Smooth muscle cell (in vitro differentiated cells): ENCODE results near the gene ERBB4. TPM values are rescaled to one million over a fixed set of nuclear protein-coding genes. Genes with fewer than 3 reads are reported as not detected.

Experiments used
- DNase-seq: peaks from one replicate; lab custom pipeline; 2025; ENCODE audit not compliant: unreplicated experiment; lab: John Stamatoyannopoulos, UW
- H2AFZ ChIP-seq: fragments of 200-600 bp; sonication (generic); 2 replicates; pipeline ENCODE4 v1.6.0; 2016; ENCODE audit warnings: antibody characterized with exemption, low read depth, mild to moderate bottlenecking
- H3F3A ChIP-seq: fragments of 200-600 bp; sonication (generic); 2 replicates; pipeline ENCODE4 v1.6.0; 2017; ENCODE audit warnings: antibody characterized with exemption, low read depth
- H3K27ac ChIP-seq: fragments of 200-600 bp; sonication (generic); 2 replicates; pipeline ENCODE4 v1.5.1; 2016; ENCODE audit warnings: low read depth, mild to moderate bottlenecking
- H3K27me3 ChIP-seq: fragments of 200-600 bp; sonication (generic); 2 replicates; pipeline ENCODE4 v1.6.1; 2016; ENCODE audit warnings: low read depth, mild to moderate bottlenecking
- H3K36me3 ChIP-seq: fragments of 200-600 bp; sonication (generic); 2 replicates; pipeline ENCODE4 v1.5.1; 2016; ENCODE audit warnings: low read depth
- H3K4me1 ChIP-seq: fragments of 200-600 bp; sonication (generic); 2 replicates; pipeline ENCODE4 v1.5.1; 2016; ENCODE audit warnings: low read depth
- H3K4me2 ChIP-seq: fragments of 200-600 bp; sonication (generic); 2 replicates; pipeline ENCODE4 v1.6.0; 2016; ENCODE audit warnings: mild to moderate bottlenecking
- H3K4me3 ChIP-seq: fragments of 200-600 bp; sonication (generic); 2 replicates; pipeline ENCODE4 v1.5.1; 2016; ENCODE audit warnings: mild to moderate bottlenecking
- H3K79me2 ChIP-seq: fragments of 200-600 bp; sonication (generic); 2 replicates; pipeline ENCODE4 v1.6.0; 2016; ENCODE audit warnings: low read depth, mild to moderate bottlenecking
- H3K9ac ChIP-seq: fragments of 200-600 bp; sonication (generic); 2 replicates; pipeline ENCODE4 v1.6.0; 2016; ENCODE audit warnings: low read depth
- H3K9me3 ChIP-seq: fragments of 200-600 bp; sonication (generic); replicated peaks from 2 replicates; pipeline ENCODE4 v1.5.1; 2016; ENCODE audit warnings: low read depth
- H4K20me1 ChIP-seq: fragments of 200-600 bp; sonication (generic); 2 replicates; pipeline ENCODE4 v1.6.0; 2016; ENCODE audit warnings: low read depth
- WGBS: methylation state at CpG from one replicate; pipeline ENCODE4 v1.1.7; 2016; ENCODE audit warnings: low lambda C conversion rate; 5-methylcytosine and 5-hydroxymethylcytosine counted together
- polyA plus RNA-seq: library from polyadenylated mRNA; unstranded; fragments of >200 nt; fragmentation: Nextera tagmentation; extraction: Ambion mirVana; gene quantifications from 2 replicates; pipeline ENCODE4 v1.2.1, GENCODE V29; 2016
- total RNA-seq: library from RNA; depleted of rRNA; stranded (reverse); fragments of >200 nt; gene quantifications from 2 replicates; pipeline ENCODE4 v1.2.3, GENCODE V29; 2014
- TF ChIP-seq, protein P1 (sequence below): fragments of 200-600 bp; sonication (generic); IDR thresholded peaks from 2 replicates; pipeline ENCODE4 v1.5.1; 2017; ENCODE audit warnings: borderline replicate concordance, mild to moderate bottlenecking, antibody characterized with exemption; ENCODE audit not compliant: insufficient read depth, poor library complexity, severe bottlenecking

Gene ERBB4
- total and polyA plus RNA-seq, 2 experiments from 2014 or later = 0.67 TPM; not detected in 1

DNA sequence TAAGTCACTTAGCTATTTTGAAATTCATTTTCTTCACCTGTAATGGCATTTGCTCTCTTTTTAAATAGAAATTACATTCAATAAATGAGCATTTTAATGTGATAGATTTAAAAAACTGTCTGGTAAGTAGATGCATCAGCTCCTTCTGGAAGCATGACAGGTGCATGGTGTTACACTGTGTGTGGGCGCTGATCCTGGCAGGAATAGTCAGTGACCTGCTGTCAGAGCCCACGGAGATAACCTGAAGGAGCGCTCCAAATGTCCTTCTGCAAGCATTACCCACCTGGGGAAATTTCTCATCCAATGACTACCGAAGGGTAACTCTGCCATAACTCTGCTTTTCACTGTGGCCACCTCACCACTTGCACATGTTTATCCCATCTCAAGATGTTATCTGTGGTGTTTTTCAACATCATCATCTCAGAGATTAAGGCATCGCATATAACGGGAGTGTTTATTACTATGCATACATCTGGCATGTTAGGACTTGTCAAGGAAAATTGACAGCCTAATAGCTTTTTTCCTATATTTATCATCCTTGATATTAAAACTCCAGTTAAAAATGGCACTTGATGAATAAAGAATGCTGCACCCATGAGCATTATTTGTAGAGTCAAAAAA is 637.3 kb downstream of the ERBB4 start:
- Histone ChIP-seq H3K27me3 (no peaks in the 10 kb centered on the region), H3K4me3 (no peak overlapping the region), H4K20me1 (no peaks in the 10 kb centered on the region), H3K27ac (no peak overlapping the region), H3K4me2 (no peak overlapping the region), H3K36me3 (no peaks in the 10 kb centered on the region), H3K9ac (no peak overlapping the region), H3K9me3 (no peaks in the 10 kb centered on the region), H3F3A (no peaks in the 10 kb centered on the region), H3K79me2 (no peaks in the 10 kb centered on the region), H3K4me1 (no peaks in the 10 kb centered on the region), H2AFZ (no peak overlapping the region)
- no peak for DNase-seq
- TF ChIP-seq, protein P1, sequence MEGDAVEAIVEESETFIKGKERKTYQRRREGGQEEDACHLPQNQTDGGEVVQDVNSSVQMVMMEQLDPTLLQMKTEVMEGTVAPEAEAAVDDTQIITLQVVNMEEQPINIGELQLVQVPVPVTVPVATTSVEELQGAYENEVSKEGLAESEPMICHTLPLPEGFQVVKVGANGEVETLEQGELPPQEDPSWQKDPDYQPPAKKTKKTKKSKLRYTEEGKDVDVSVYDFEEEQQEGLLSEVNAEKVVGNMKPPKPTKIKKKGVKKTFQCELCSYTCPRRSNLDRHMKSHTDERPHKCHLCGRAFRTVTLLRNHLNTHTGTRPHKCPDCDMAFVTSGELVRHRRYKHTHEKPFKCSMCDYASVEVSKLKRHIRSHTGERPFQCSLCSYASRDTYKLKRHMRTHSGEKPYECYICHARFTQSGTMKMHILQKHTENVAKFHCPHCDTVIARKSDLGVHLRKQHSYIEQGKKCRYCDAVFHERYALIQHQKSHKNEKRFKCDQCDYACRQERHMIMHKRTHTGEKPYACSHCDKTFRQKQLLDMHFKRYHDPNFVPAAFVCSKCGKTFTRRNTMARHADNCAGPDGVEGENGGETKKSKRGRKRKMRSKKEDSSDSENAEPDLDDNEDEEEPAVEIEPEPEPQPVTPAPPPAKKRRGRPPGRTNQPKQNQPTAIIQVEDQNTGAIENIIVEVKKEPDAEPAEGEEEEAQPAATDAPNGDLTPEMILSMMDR = no peak
- 78% methylated on average over 6 of the region's 6 CpGs for WGBS

DNA sequence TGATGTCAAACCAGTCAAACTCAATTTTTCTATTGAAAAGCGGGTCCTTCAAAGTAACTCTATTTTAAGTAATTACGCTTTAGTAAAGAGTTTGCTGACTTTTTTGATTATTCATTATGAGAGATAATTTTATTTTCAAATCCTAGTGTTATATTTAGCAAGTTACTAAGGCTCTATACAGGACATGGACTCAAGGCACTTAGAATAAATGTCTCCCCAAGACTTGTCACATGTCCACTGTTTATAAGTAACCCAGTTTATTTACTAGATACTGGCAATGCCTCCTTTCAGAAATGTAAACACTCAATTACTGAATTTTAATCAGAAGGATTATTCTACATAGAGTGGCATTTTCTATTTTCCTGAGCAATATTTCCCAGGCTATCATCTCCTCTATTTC is 638.1 kb downstream of the ERBB4 start:
- Histone ChIP-seq H3K27me3 (no peaks in the 10 kb centered on the region), H3K36me3 (no peaks in the 10 kb centered on the region), H3K9ac (no peak overlapping the region), H3K4me1 (no peaks in the 10 kb centered on the region), H4K20me1 (no peaks in the 10 kb centered on the region), H3F3A (no peaks in the 10 kb centered on the region), H2AFZ (peak overlapping the region; percentile 24), H3K9me3 (no peaks in the 10 kb centered on the region), H3K4me3 (peak overlapping the region; percentile 17), H3K27ac (no peak overlapping the region), H3K79me2 (no peaks in the 10 kb centered on the region), H3K4me2 (no peak overlapping the region)
- TF ChIP-seq, protein P1 = no peak
- no peak for DNase-seq
- WGBS = 72% methylated on average over 2 of the region's 2 CpGs

DNA sequence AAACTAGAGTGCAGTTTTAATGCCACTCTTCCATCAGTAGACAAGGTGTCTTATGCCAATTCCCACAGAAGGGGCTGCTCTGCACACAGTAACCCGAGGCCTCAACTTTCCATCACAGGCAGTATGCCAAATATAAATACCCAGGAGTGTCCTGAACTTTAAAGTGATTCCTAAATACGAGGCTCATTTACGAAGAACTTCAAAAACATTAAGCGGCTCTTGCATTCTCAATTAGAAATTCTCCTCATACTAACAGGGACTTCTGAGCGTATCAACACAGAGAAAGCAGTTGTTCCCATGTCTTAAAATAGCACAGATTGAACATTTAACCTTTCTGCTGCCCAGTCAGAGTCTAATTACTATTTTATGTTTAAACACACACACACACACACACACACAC is 638.6 kb downstream of the ERBB4 start:
- Histone ChIP-seq H3K9ac (no peak overlapping the region), H3K9me3 (no peaks in the 10 kb centered on the region), H3K36me3 (no peaks in the 10 kb centered on the region), H4K20me1 (no peaks in the 10 kb centered on the region), H3K27ac (no peak overlapping the region), H3K4me2 (no peak overlapping the region), H3K79me2 (no peaks in the 10 kb centered on the region), H3K27me3 (no peaks in the 10 kb centered on the region), H3K4me3 (peak overlapping the region; percentile 17), H3K4me1 (no peaks in the 10 kb centered on the region), H2AFZ (no peak overlapping the region), H3F3A (no peaks in the 10 kb centered on the region)
- 89% methylated on average over 5 of the region's 5 CpGs for WGBS
- TF ChIP-seq, protein P1 = no peak
- no peak for DNase-seq

DNA sequence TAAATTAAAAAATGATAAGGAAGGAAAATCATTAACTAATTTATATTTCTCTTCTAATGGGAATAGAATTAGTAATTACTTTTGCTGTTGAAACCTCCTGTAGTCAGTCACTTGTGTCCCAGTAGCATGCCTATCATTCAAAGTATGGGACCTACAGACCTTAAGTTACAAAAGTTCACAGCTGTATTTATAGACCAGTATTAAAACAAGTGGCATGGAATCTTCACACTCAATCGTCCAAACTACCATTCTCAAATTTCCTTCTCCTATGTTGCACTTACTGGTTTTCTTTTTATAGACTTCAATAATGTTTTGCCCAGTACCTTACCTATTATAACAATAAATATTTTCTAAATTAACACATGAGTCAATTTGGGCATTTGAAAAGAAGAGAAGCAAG is 639.9 kb downstream of the ERBB4 start:
- TF ChIP-seq, protein P1 = no peak

More for the DNA sequence above, 639.9 kb downstream of the ERBB4 start:
- Histone ChIP-seq H4K20me1 (no peaks in the 10 kb centered on the region), H3K4me2 (no peak overlapping the region), H3K4me1 (no peaks in the 10 kb centered on the region), H3K36me3 (no peaks in the 10 kb centered on the region), H3K27me3 (no peaks in the 10 kb centered on the region), H3F3A (no peaks in the 10 kb centered on the region), H3K9me3 (no peaks in the 10 kb centered on the region), H3K4me3 (no peak overlapping the region), H2AFZ (no peak overlapping the region), H3K9ac (no peak overlapping the region), H3K79me2 (no peaks in the 10 kb centered on the region), H3K27ac (no peak overlapping the region)
- WGBS = 82% methylated on average over 1 of the region's 1 CpG
- DNase-seq = no peak
